GM06990 (cell line): Measurements from ENCODE around the gene BARX1.

Source experiments
- DNase-seq: peaks from one replicate; pipeline ENCODE4 v3.0.0-alpha.2; 2011; ENCODE audit not compliant: insufficient read length; ENCODE audit errors: extremely low read depth
- H3K27me3 ChIP-seq: replicated peaks from 2 replicates; pipeline ENCODE4 v1.6.0; 2011; ENCODE audit warnings: low read length; ENCODE audit not compliant: control insufficient read depth, insufficient read depth
- H3K36me3 ChIP-seq: 2 replicates; pipeline ENCODE4 v1.5.1; 2011; ENCODE audit warnings: low read length; ENCODE audit not compliant: control insufficient read depth, insufficient read depth
- H3K4me3 ChIP-seq: replicated peaks from 2 replicates; pipeline ENCODE4 v1.5.1; 2011; ENCODE audit warnings: low read depth, mild to moderate bottlenecking, control low read depth, low read length
- CTCF ChIP-seq: IDR thresholded peaks from 2 replicates; pipeline ENCODE4 v1.5.1; 2011; ENCODE audit warnings: low read length, control low read depth, mild to moderate bottlenecking, inconsistent platforms; ENCODE audit not compliant: insufficient read depth, poor library complexity, severe bottlenecking

Gene BARX1

GRCh38 chr9:93969328-93969661 is 14.1 kb upstream of the BARX1 start:
- Histone ChIP-seq H3K27me3 (no peaks in the 10 kb centered on the region; the same call in 1 of the 2 replicates), H3K36me3 (no peaks in the 10 kb centered on the region), H3K4me3 (no peak overlapping the region)
- no peak for TF ChIP-seq CTCF
- no peak for DNase-seq

- Histone ChIP-seq H3K27me3 (no peaks in the 10 kb centered on the region; the same call in 1 of the 2 replicates), H3K4me3 (no peak overlapping the region), H3K36me3 (no peaks in the 10 kb centered on the region)
- no peak for DNase-seq
- TF ChIP-seq CTCF: no peak
These were observed 13.5 kb upstream of the BARX1 start for GRCh38 chr9:93968451-93969327.

GRCh38 chr9:93967020-93967803 is 12.1 kb upstream of the BARX1 start:
- Histone ChIP-seq H3K27me3 (no peaks in the 10 kb centered on the region; the same call in 1 of the 2 replicates), H3K4me3 (no peak overlapping the region), H3K36me3 (no peaks in the 10 kb centered on the region)
- no peak for DNase-seq
- TF ChIP-seq CTCF: no peak

DNA sequence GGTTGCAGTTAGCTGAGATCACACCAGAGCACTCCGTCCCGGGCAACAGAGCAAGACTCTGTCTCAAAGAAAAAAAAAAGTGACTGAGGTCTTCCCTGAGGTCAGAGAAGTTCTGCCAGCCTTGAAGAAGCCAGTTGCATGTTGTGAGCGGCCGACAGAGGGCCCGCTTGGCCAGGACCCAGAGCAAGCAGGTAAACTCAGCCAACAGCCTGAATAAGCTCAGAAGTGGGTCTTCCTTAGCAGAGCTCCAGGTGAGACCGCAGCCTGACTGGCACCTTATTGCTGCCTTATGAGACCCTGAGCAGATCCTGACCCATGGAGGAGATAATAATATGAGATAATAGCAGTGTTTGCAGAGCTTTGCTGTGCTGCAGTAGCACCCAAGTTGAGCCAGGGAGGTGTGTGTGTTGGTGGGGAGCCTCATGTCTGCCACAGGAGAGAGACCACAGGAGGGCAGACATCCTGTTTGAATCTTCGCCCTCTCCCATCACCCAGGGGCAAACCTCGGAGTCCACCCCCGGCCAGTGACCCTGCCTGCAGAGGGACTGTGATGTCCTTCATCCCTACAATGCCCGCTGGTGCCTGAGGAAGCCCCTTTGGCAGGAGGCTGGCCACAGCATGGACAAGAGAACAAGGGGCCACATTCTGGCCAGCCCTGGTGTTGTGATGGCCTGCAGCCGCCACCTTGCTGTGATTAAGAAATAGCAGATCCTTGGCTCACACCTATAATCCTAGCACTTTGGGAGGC is 10.8 kb upstream of the BARX1 start:
- Histone ChIP-seq H3K4me3 (no peak overlapping the region), H3K27me3 (no peaks in the 10 kb centered on the region; the same call in 1 of the 2 replicates), H3K36me3 (no peaks in the 10 kb centered on the region)
- no peak for DNase-seq
- peak; percentile 19 for TF ChIP-seq CTCF

- Histone ChIP-seq H3K4me3 (no peak overlapping the region), H3K27me3 (no peaks in the 10 kb centered on the region; the same call in none of the 2 replicates), H3K36me3 (no peaks in the 10 kb centered on the region)
- no peak for DNase-seq
- TF ChIP-seq CTCF: no peak
These were observed 9.5 kb upstream of the BARX1 start for GRCh38 chr9:93964685-93965084.
